CD1c-positive myeloid dendritic cell (primary cell): Measurements from ENCODE around the gene ZFR2.

ENCODE experiments used
- DNase-seq: peaks from one replicate; pipeline ENCODE4 v3.0.0-alpha.2; 2016; ENCODE audit errors: extremely low spot score

ZFR2 gene

DNA sequence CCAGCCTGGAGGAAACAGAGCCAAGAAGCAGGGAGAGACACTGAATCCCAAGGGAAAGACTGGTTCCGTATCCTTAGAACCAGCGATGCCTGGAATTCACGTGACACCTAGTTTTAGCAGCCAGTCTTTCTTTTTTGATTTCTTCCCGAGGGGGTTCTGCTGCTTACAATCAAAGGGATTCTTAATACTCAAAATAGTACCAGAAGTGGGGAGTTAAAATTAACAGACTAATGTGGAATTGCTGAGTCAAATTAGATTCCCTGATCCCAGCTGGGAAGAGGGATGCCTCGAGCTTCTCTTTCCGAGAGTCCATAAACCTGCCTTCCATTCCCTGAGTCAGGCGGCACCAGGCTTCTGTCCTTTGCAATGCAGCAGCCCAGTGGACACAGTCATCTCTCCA lies 77.9 kb downstream of the ZFR2 start:
- no peak for DNase-seq

DNA sequence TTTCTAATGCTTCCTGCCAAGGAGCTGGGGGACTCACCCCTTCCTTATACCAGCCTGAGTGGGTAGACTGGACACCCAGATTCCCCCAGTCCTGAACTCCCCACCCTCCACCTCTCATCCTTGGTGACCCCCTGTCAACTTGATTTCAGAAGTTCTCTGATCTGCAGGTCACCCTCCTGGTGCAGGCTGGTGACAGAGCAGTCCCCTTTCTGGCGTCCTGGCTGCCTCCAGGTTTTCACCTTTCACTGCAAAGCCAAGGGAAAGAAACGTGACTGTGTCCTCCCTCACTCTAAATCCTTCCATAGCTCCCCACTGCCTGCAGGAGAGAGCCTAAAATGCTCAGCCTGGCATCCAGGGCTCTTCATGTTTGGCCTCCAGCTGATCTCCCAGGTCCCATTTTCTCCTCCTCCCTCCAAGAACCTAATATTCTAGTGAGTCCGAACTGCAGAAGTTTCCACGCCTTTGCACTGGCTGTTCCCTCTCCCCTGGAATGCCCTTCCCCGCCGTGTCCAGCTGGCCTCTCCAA lies 78.6 kb downstream of the ZFR2 start:
- no peak for DNase-seq

DNA sequence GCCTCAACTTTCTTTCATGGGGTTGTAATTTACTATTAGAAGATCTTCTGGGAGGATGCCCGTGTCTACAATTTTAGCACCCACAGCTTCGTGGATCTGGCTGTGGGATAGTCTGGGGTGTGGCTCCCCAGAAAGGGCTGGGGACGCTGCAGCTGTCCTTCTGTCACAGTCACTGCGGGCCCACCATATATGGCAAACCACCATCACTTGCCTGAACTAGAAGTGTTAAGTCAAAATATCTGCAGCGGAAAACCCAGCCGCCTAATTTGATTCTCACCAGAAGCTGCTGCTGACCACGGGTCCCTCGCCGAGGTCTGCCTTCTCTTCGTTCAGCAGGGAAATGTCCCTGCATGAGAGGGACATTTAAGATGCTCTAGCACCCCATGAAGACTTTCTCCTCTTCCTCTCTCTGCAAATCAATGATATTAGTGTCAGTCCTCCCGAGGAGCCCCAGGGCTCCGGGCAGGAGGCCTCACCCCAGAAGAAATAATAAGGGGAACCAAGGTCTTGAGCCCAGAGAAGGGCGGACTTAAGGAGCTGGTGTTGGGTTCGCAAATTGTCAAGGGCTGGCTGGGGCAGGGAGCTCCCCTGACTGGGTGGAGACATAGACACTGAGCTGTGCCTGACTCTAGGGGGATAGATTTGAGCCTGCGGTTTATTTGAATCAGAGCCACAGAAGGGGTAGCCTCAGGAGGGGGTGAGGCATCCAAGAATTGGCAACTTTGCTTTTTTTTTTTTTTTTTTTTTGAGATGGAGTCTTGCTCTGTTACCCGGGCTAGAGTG lies 79.7 kb downstream of the ZFR2 start:
- no peak for DNase-seq

DNA sequence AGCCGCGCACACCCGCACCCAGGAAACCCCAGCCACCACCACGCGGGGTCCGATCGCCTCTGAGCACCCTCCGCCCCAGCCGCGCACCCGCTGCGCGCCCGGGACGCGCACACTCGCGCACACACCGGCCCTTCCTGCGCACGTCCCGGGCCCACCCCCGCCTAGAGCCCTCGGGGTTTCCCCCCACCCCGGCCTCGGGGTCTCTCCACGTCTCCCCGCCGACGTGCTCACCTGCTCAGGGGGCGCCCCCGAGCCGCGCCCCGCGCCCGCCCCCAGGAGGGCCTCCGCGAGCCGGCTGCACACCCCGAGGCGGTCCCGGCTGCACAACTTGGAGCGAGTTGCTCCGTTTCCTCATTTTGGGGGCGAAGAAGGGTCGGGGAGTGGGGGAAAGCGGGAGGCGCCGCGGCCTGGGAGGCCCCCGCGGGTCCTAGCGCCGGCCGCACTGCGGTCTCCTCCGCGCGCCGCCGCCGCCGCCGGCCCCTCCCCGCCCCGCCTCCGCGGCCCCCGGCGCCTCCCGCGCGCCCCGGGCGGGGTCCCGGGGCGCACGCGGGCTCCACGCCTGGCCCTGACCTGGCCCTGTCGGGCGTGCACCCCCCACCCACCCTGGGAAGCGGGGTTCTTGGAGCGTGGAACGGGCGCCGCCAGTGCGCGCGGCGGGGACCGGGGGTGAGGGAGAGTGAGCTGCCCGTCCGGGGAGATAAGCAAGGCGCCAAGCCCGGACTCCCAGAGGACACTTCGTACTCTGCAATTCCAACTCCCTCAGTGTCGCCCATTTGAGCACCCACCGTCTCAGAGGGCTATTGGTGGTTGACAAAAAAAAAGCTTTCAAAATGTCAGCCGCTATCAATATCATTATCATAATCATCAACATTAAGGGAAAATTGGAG lies 82.7 kb downstream of the ZFR2 start, which contains the start of gene MATK:
Gene MATK, minus strand, starts transcription at position 444 of the 887 bp plus-strand sequence. CDS start 1,246 bp downstream, outside the sequence.
- DNase-seq: peak; percentile 79

DNA sequence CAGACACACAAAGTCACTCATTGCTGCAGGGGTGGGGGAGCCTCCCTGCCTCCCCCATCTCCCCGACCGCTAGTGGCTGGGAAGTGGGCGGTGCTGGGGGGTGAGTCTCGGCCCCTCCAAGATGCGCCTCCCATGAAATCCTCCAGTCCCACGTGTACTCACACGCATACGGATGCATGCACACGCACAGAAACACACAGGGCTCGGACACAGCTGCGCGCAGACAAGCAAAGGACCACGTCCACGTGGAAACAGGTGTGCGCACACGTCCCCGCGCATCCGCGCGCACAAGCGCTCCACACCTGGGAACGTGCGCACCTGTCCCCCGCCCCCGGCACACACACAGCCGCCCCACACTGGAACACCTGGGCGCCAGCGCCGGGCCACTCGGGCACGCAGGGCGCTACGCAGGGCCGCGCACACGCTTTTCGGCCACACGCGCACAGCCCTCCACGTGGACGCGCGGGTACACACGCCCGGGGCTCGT lies 83.3 kb downstream of the ZFR2 start:
- no peak for DNase-seq

DNA sequence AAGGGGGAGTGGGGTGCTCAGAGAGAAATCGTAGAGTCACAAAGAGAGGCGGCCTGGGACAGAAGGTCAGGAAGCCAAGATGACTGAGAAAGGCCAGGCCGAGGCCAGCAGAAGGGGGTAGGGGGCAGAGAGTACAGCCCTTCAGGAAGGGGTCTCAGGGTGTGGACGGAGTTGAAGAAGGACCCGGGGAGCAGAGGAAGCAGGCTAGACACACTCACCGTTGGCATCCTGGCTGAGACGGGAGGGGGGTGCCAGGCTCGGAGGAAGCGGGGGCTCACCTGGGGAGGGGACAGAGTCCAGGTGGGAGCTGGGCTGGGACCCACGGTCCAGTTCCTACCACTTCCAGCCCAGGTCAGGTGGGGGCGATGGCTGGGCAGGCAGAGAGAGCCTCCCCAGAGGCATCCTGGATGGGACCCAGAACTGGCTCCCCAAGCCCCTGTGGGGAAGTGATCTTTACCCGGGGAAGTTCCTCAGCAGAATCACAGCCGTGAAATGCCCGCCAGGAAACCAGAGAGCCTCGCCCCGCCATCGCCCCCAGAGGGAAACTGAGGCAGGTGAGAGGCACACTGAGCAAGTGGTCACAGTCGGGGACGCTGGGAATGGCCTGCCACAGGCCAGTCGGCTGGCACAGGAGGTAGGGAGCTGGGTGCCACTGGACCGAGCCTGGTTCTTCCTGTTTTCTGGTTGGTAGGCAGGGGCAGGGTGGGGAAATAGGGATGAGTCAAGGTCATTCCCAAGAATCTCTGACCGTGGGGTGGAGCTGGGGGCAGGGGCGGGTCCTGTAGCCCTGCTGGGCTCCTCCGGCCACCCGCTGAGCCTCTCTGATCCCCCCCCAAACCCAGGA lies 84.0 kb downstream of the ZFR2 start:
- DNase-seq: peak; percentile 88

DNA sequence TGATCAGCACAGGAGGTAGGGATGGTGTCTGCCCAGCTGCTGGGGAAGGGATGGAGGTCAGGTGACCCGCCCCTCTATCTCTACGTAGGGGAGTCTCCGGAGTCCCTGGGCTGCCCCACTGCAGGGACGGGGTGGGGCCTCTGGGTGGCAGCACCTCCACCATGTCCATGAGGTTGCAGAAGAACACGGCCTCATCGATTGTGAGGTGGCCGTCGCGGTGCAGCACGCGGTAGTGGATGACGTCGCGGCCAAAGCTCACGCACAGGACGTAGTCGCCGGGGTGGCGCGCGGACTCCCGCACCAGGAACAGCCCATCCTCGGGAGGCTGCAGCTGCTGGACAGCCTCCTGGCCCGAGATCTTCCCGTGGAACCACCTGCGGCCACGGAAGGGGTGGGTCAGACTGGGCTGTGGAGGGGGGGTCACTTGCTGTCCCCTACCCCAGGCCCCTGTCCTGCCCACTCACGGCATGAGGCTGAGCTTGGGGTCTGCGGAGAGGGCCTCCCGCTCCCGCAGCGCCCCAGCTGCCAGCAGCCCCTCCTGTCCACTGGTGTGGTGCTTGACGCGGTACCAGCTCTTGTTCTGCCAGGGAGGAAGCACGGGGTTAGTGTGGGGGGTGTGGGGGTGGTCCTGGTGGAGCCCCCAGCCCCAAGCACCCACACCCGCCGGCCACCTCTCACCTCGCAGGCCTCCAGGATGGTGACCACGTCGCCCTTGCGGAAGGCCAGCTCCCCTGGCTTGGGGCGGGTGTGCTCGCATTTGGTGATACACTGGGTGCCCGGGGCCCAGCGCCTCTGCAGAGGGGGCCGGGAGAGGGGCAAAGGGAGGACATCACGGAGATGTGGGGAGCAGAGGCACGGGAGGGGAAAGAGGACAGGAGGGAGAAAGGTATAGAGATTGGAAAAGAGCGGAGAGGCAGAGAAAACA lies 84.9 kb downstream of the ZFR2 start:
- peak; percentile 13 for DNase-seq

DNA sequence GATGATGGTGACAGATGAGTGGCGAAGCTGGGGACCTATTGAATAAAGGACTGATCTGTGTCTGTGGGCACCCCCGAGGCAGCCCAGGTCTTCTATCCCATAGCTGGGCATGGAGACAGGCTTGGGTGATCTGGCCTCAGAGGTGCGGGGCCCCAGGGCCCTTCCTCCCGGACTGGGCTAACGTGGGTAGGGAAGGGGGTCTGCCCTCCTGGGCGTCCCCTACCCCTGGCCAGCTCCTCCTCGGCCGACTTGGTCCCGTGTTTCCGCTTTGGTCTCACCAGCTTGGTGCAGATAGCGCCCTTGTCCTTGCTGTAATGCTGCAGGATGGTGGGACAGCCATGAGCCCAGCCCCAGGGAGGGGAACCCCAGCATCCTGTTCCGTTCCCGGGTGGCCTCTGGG lies 85.9 kb downstream of the ZFR2 start:
- no peak for DNase-seq

DNA sequence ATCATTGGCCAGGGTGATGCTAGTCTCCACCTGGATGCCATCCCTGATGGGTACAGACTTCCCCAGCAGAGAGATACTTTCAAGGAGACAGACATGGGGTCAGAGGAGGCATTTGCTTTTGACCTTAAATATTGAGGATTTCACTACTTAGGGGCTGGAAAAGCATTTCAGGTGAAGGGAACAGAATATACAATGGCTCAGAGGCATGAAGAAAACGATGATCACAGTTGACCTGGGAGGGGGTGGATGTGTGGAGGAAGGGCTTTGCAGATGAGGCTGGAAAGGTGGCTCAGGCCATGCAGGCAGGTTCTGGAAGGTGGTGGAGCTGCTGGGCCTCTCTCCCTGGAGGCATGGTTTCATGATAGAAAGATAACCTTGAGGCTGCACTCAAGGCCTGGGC lies 86.5 kb downstream of the ZFR2 start:
- no peak for DNase-seq

DNA sequence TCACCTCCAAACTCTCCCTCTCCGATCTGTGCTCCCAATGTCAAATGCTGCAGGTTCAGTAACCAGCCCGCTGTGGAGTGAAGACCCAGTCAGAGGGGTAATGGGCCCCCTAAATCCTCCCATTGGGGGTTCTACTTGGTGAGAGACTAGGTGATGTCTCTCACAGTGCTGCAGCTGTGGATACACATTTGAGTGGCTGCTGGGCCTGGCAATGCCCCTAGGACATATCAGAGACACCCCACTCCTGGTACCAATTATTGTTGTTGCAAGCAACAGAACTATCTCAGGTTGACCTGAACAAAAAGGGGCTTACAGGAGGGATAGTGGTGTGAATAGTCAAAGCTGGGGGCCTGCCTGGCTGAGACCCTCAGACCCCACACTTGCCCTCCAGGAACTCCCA lies 87.2 kb downstream of the ZFR2 start:
- no peak for DNase-seq

DNA sequence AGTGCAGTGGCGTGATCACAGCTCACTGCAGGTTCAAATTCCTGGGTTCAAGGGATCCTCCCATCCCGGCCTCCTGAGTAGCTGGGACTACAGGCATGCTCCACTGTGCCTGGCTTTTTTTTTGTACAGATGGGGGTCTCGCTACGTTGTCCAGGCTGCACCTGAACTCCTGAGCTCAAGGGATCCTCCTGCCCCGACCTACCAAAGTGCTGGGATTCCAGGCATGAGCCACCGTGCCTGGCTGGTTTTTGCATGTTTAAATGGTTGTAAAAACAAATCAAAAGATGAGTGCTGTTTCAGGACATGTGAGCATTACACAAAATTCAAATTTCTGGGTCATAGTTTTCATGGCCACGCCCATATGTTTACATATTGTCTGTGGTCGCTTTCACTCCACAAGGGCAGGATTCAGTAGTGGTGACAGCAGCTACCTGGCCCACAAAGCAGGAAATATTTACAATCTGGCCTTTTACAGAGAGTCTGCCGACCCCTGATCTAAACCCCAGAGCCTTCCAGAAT lies 88.0 kb downstream of the ZFR2 start:
- peak; percentile 15 for DNase-seq

DNA sequence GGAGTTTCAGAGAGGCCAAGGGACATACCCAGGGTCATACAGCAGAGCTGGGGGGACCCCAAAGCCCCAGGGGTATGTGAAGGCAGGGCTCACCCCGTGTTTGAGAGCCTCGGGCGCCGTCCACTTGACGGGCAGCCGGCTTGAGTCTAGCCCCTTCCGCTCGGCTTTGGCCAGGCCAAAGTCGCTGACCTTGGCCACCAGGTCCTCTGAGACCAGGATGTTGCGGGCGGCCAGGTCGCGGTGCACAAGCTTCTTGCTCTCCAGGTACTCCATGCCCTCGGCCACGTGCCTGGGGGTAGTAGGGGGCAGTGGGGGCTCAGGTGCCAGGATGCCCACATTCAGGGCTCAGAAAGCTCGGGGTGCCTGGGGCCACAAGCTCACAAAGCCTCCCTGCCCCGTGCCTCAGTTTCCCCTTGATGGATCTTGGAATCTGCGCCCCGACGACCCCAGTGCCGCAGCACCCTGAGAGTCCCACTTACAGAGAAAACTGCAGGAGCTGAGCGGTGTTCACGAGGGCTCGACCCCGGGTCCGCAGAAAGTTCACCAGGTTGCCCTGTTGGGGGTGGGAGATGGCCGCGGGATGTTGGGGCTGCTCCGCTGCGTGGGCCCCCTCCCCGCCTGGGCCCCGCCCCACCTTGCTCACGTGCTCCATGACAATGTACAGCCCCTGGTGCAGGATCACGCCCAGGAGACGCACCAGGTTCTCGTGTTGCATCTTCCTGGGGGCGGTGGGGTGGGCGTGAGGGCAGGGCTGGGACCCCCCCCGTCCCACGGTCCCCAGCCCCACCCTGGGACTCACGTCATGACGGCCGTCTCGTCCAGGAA lies 89.7 kb downstream of the ZFR2 start:
- DNase-seq: no peak

DNA sequence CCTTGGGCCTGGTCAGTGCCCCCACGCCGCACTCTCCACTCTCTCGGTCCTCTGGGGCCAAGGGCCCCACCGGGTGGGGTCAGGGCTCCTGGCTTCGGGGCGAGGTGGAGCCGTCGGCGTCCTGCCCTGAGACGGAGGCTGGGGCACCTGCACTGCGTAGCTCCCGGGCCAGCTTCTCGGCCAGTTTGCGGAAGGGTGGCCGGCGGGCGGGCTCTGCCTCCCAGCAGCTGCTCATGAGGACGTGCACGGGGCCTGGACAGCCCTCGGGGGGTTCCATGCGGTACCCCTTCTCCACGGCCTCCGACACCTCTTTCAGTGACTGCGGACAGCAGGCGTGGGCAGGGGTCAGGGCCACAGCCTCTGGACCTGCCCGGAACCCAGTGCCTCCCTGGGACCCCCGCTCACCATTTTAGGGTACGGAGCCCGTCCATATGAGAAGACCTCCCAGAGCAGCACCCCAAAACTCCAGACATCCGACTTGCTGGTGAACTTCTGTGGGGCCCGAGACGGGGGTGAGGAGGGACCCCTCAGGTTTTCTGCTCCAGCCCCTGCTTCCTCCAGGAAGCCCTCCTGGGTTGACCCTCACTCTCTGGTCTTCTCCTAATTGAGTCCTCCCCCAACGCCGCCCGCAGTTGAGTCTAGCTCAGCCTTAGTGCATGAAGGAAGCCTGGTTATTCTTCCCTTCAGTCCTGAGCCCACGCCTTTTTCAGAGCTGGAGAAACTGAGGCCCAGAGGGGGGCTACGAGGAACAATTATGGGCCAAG lies 90.6 kb downstream of the ZFR2 start:
- no peak for DNase-seq

DNA sequence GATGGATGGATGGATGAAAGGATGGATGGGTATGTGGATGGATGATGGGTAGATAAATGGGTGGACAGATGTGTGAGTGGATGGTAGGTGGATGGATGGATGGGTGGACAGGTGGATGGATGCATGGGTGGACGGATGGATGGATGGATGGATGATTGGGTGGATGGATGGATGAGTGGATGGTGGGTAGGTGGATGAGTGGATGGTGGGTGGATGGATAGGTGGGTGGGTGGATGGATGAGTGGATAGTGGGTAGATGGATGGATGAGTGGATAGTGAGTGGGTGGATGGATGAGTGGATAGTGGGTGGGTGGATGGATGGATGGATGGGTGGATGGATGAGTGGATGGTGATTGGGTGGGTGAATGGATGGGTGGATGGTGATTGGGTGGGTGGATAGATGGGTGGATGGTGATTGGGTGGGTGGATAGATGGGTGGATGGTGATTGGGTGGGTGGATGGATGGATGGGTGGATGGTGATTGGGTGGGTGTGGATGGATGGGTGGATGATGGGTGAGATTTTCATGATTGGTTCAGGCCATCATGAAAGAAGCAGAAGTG lies 92.3 kb downstream of the ZFR2 start:
- no peak for DNase-seq

DNA sequence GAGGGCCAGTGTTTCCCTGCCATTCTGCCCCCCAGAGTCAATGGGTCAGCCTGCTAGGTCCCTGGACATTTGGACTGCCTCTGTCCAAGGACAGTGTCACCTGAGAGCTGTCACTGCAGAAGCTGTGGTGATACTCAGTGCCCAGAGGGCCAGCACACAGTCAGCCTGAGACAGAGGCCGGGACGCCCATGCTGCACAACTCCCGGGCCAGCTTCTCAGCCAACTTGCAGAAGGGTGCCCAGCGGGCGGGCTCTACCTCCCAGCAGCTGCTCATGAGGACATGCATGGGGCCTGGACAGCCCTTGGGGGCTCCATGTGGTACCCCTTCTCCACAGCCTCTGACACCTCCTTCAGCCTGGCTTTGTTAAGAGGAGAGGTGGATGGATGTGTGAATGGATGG lies 93.0 kb downstream of the ZFR2 start:
- no peak for DNase-seq

DNA sequence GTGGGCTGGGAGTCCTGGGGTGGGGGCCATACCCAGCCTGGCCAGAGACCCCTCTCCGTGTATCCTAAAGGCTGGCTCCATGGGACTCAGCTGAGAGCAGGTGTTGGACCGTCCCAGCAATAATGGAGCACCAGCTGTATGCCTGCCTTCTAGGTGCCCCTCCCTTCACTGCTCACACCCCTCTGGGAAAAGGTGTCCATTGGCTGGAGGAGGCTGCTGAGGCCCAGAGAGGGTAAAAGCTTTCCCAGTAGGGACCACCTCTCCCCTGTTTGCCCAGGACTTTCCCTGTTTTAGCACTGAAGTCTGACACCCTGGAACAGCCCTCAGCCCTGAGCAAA lies 93.5 kb downstream of the ZFR2 start:
- no peak for DNase-seq

DNA sequence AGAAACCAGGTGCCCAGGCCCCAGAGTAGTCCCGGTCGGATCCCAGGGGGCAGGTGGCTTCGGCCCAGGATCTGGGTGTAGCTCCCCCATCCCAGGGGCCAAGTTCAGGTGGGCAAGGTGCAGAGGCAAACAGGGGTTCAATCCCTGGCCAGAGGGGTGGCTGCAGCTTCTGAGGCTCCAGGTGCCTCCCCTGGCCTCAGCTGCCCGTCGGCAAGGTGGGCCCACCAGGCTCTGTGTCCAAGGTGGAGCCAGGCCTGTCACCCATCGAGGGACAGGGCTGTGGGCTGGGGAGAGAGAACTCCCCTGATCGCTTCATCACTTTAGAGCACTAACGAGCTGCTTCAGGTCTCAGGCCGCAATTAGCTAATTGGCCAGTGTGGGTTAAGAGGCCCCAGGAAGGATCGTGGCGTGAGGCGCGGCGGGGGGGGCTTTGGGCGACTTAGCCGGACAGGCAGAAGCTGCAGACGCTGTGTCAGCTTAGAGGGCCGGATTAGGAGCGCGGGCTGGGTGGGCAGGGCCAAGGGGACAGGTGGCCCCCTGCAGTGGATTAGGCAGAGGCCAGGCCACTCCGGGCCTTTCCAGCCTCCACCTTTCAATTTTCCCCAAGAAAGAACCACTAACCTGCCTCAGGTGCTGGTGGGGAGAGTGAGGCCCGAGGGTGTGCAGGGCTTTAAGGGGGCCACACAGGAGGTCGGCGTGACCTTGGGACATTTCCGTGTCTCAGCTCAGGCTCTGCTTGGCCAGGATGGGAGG lies 94.0 kb downstream of the ZFR2 start:
- no peak for DNase-seq
